ENCODE results near the gene DPM2. TPM values are rescaled to one million over a fixed set of nuclear protein-coding genes. Genes with fewer than 3 reads are reported as not detected.

Gene DPM2
- total and polyA plus RNA-seq, 2 experiments from 2014 or later: 36.6 to 92.4 TPM

- Mint-ChIP-seq H3K4me3 (no peak overlapping the region), H3K9me3 (no peaks in the 10 kb centered on the region), H3K36me3 (ENCODE audit: low read depth) (peaks cover 2% of the 10 kb centered on the region; the same call in 1 of the 3 replicates), H3K4me1 (peaks cover 71% of the 10 kb centered on the region), H3K27me3 (ENCODE audit: insufficient read depth, low read depth, poor library complexity) (peaks cover 17% of the 10 kb centered on the region), H3K27ac (peak overlapping the region; percentile 44)
- H3K79me2 ChIP-seq (replicated peaks; ENCODE audit: insufficient read depth): peaks cover 99% of the 10 kb centered on the region
- H3K4me1 ChIP-seq (ENCODE audit: insufficient read depth): peaks cover 21% of the 10 kb centered on the region
- H3K27me3 ChIP-seq (ENCODE audit: insufficient read depth): no peaks in the 10 kb centered on the region
- no peaks in the 10 kb centered on the region for H3K9me2 ChIP-seq (ENCODE audit: insufficient read depth)
- TF ChIP-seq STAT1 (IDR thresholded peaks at IDR 0.05; ENCODE audit: unreplicated experiment) (no peak), ZNF462 (CRISPR knock-in tag; IDR thresholded peaks at IDR 0.05) (no peak), CREB1 (CRISPR knock-in tag; IDR thresholded peaks at IDR 0.05; ENCODE audit: low read depth) (no peak), ZNF114 (CRISPR knock-in tag; IDR thresholded peaks at IDR 0.05) (no peak), REST (IDR thresholded peaks at IDR 0.05; ENCODE audit: unreplicated experiment) (no peak), EZH2phosphoT487 (IDR thresholded peaks at IDR 0.05; ENCODE audit: unreplicated experiment) (no peak), CTCF (conservative IDR thresholded peaks at IDR 0.05; ENCODE audit: low read depth in 2 of 2) (no peak), ZNF331 (CRISPR knock-in tag; IDR thresholded peaks at IDR 0.05; ENCODE audit: low read depth) (no peak), POLR2AphosphoS5 (IDR thresholded peaks at IDR 0.05; ENCODE audit: low read depth) (no peak), EZH2 (IDR thresholded peaks at IDR 0.05; ENCODE audit: low read depth, unreplicated experiment) (no peak)
- H3K27ac ChIP-seq (ENCODE audit: low read depth): 0 out of 2 replicates have a peak overlapping the region, but pooled peaks have one; percentile 26
- 0 out of 2 replicates have a peak, but pooled peaks cover 5% of the 10 kb centered on the region for H3F3A ChIP-seq (replicated peaks; ENCODE audit: low read depth)
- no peak overlapping the region for H3K4me3 ChIP-seq
- H2AFZ ChIP-seq: no peak overlapping the region
- H3K36me3 ChIP-seq (ENCODE audit: insufficient read depth): no peaks in the 10 kb centered on the region
- H4K20me1 ChIP-seq (replicated peaks; ENCODE audit: insufficient read depth): peaks cover 22% of the 10 kb centered on the region
- ATAC-seq: no peak
- H3K4me2 ChIP-seq: no peak overlapping the region
- no peak for DNase-seq (ENCODE audit: low spot score)
These were observed 25.9 kb upstream of the DPM2 start for GRCh38 chr9:127963359-127964064.
